G401.6 (cell line): Measurements from ENCODE around the gene SLC9A4.

ENCODE experiments used
- FAIRE-seq: peaks from 2 replicates; lab custom pipeline; 2012; peaks lifted over from hg19 to GRCh38; lab: Jason Lieb, UNC

The SLC9A4 gene

GRCh38 chr2:102499558-102499957 is 26.5 kb downstream of the SLC9A4 start:
- FAIRE-seq = no peak

- no peak for FAIRE-seq
Observed at GRCh38 chr2:102502576-102502975, 29.6 kb downstream of the SLC9A4 start.

GRCh38 chr2:102504833-102505232 is 31.8 kb downstream of the SLC9A4 start:
- FAIRE-seq = no peak

GRCh38 chr2:102505290-102505689 is 32.3 kb downstream of the SLC9A4 start:
- no peak for FAIRE-seq

GRCh38 chr2:102506743-102507142 is 33.7 kb downstream of the SLC9A4 start:
- FAIRE-seq = no peak

GRCh38 chr2:102508863-102509262 is 35.8 kb downstream of the SLC9A4 start:
- FAIRE-seq = no peak

- no peak for FAIRE-seq
Observed at GRCh38 chr2:102509749-102510148, 36.7 kb downstream of the SLC9A4 start.

- FAIRE-seq = no peak
Observed at GRCh38 chr2:102510791-102511575, 38.0 kb downstream of the SLC9A4 start.

GRCh38 chr2:102512161-102512560 is 39.1 kb downstream of the SLC9A4 start:
- no peak for FAIRE-seq

GRCh38 chr2:102513355-102513939 is 40.4 kb downstream of the SLC9A4 start:
- FAIRE-seq = no peak

- FAIRE-seq = no peak
Observed at GRCh38 chr2:102514061-102514785, 41.2 kb downstream of the SLC9A4 start.

GRCh38 chr2:102515851-102516250 is 42.8 kb downstream of the SLC9A4 start:
- no peak for FAIRE-seq

GRCh38 chr2:102518170-102518569 is 45.1 kb downstream of the SLC9A4 start:
- FAIRE-seq = no peak

- no peak for FAIRE-seq
Observed at GRCh38 chr2:102520009-102520408, 47.0 kb downstream of the SLC9A4 start.

GRCh38 chr2:102520801-102521200 is 47.8 kb downstream of the SLC9A4 start:
- FAIRE-seq = no peak

- no peak for FAIRE-seq
Observed at GRCh38 chr2:102522162-102522561, 49.1 kb downstream of the SLC9A4 start.

GRCh38 chr2:102522890-102523289 is 49.9 kb downstream of the SLC9A4 start:
- no peak for FAIRE-seq

GRCh38 chr2:102523651-102524050 is 50.6 kb downstream of the SLC9A4 start:
- FAIRE-seq = no peak

GRCh38 chr2:102527086-102527485 is 54.1 kb downstream of the SLC9A4 start:
- no peak for FAIRE-seq

GRCh38 chr2:102538491-102538890 is 65.5 kb downstream of the SLC9A4 start:
- no peak for FAIRE-seq

- FAIRE-seq = no peak
Observed at GRCh38 chr2:102540882-102541281, 67.9 kb downstream of the SLC9A4 start.

- FAIRE-seq = no peak
Observed at GRCh38 chr2:102544182-102544581, 71.2 kb downstream of the SLC9A4 start.

- no peak for FAIRE-seq
Observed at GRCh38 chr2:102547462-102547861, 74.4 kb downstream of the SLC9A4 start.
